Neuronal stem cell (in vitro differentiated cells): ENCODE data around the gene PRSS2.

Experiments used
- DNase-seq: peaks from one replicate; pipeline ENCODE4 v3.0.0-alpha.2; 2013; ENCODE audit warnings: low spot score
- H2AFZ ChIP-seq: one replicate; pipeline ENCODE4 v1.6.1; 2013; ENCODE audit warnings: mild to moderate bottlenecking, low read length, inconsistent platforms
- H2AK5ac ChIP-seq: 2 replicates; pipeline ENCODE4 v1.6.1; 2013; ENCODE audit warnings: low read depth, mild to moderate bottlenecking, inconsistent platforms, low read length, moderate library complexity, mixed read lengths
- H2BK120ac ChIP-seq: 2 replicates; pipeline ENCODE4 v1.6.1; 2013; ENCODE audit warnings: low read depth, mild to moderate bottlenecking, inconsistent platforms, low read length, moderate library complexity, mixed read lengths
- H2BK12ac ChIP-seq: one replicate; pipeline ENCODE4 v1.6.1; 2013; ENCODE audit warnings: low read length, inconsistent platforms
- H2BK15ac ChIP-seq: 2 replicates; pipeline ENCODE4 v1.6.1; 2013; ENCODE audit warnings: mild to moderate bottlenecking, low read length, inconsistent platforms, mixed read lengths
- H2BK5ac ChIP-seq: one replicate; pipeline ENCODE4 v1.6.1; 2013; ENCODE audit warnings: inconsistent platforms, mild to moderate bottlenecking, low read length, moderate library complexity
- H3K14ac ChIP-seq: one replicate; pipeline ENCODE4 v1.6.1; 2013; ENCODE audit warnings: low read length, inconsistent platforms
- H3K18ac ChIP-seq: 2 replicates; pipeline ENCODE4 v1.6.1; 2013; ENCODE audit warnings: low read length, inconsistent platforms
- H3K23ac ChIP-seq: 2 replicates; pipeline ENCODE4 v1.6.1; 2013; ENCODE audit warnings: low read depth, mild to moderate bottlenecking, mixed read lengths, low read length, inconsistent platforms; ENCODE audit not compliant: poor library complexity
- H3K27ac ChIP-seq: replicated peaks from 3 replicates; pipeline ENCODE4 v1.5.1; 2013; ENCODE audit warnings: low read length, inconsistent platforms
- H3K27me3 ChIP-seq, 3 experiments: 2 replicates each; pipeline ENCODE4 v1.6.1; 2013; ENCODE audit warnings: low read length in 3 of 3, mild to moderate bottlenecking in 2 of 3, inconsistent platforms in 1 of 3, low read depth in 1 of 3, mixed read lengths in 1 of 3, moderate library complexity in 1 of 3; ENCODE audit not compliant: control insufficient read depth in 3 of 3, insufficient read depth in 3 of 3
- H3K36me3 ChIP-seq, 2 donors: replicated peaks in 1 of 2; 2 replicates each; pipeline ENCODE4 v1.6.1; 2013; ENCODE audit warnings: low read length in 2 of 2; ENCODE audit not compliant: control insufficient read depth in 2 of 2, insufficient read depth in 2 of 2
- H3K4ac ChIP-seq: 2 replicates; pipeline ENCODE4 v1.6.1; 2013; ENCODE audit warnings: inconsistent platforms, mild to moderate bottlenecking, low read length, moderate library complexity
- H3K4me1 ChIP-seq, 2 donors: 1 replicate in 1 of 2; 2 replicates in 1 of 2; pipeline ENCODE4 v1.6.1; 2013; ENCODE audit warnings: low read length in 2 of 2, low read depth in 1 of 2; ENCODE audit not compliant: control insufficient read depth in 2 of 2, insufficient read depth in 1 of 2
- H3K4me2 ChIP-seq: one replicate; pipeline ENCODE4 v1.6.1; 2013; ENCODE audit warnings: mild to moderate bottlenecking, low read length, inconsistent platforms; ENCODE audit not compliant: insufficient read depth, poor library complexity, severe bottlenecking
- H3K4me3 ChIP-seq, 2 donors: 2 replicates each; pipeline ENCODE4 v1.5.1; 2013; ENCODE audit warnings: low read length in 2 of 2, mild to moderate bottlenecking in 2 of 2, inconsistent platforms in 1 of 2, moderate library complexity in 1 of 2
- H3K79me1 ChIP-seq: one replicate; pipeline ENCODE4 v1.6.1; 2013; ENCODE audit warnings: low read depth, mild to moderate bottlenecking, inconsistent platforms, low read length, moderate library complexity
- H3K9ac ChIP-seq: one replicate; pipeline ENCODE4 v1.6.1; 2013; ENCODE audit warnings: mild to moderate bottlenecking, low read depth, low read length, inconsistent platforms; ENCODE audit not compliant: poor library complexity
- H3K9me3 ChIP-seq, 2 donors: replicated peaks in 1 of 2; 2 replicates each; pipeline versions ENCODE3 to v1.6.1; 2013; ENCODE audit warnings: low read length in 2 of 2, mild to moderate bottlenecking in 2 of 2, inconsistent platforms in 1 of 2, low read depth in 1 of 2, mixed read lengths in 1 of 2, moderate library complexity in 1 of 2; ENCODE audit not compliant: control insufficient read depth in 2 of 2, insufficient read depth in 1 of 2
- H4K8ac ChIP-seq: one replicate; pipeline ENCODE4 v1.6.1; 2013; ENCODE audit warnings: low read depth, mild to moderate bottlenecking, inconsistent platforms, low read length, moderate library complexity
- H4K91ac ChIP-seq: one replicate; pipeline ENCODE4 v1.6.1; 2013; ENCODE audit warnings: low read length, low read depth, mild to moderate bottlenecking, inconsistent platforms; ENCODE audit not compliant: poor library complexity
- WGBS, 2 donors: extraction: QIAGEN DNeasy Blood & Tissue Kit; methylation state at CpG; one replicate each; pipeline ENCODE4 v1.1.7; 2013; ENCODE audit warnings: missing lambda C conversion rate in 2 of 2, mixed read lengths in 1 of 2; ENCODE audit not compliant: insufficient read length in 2 of 2, insufficient replicate concordance in 1 of 2; ENCODE audit errors: extremely low coverage in 2 of 2; 5-methylcytosine and 5-hydroxymethylcytosine counted together

Gene PRSS2

DNA sequence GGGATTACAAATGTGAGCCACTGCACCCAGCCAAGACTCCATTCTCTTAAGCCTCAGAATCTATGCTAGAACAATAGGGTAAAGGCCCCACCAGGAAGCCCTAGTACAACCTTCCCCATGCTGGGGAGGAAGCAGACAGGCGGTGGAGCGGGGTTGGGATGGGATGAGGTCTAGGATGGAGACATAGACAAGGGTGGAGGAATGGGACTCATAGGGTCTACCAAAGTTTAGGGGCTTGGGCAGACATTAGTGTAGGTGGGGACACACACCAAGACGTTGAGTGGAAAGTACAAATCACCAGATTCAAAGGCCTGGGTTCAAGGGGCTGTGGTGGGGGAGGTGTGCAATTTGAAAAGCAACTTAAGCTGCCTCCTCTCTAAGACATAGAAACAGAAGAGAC lies 19.3 kb downstream of the PRSS2 start:
- no peak overlapping the region for H3K4me3 ChIP-seq
- H3K14ac ChIP-seq: no peak overlapping the region
- H2BK5ac ChIP-seq: no peak overlapping the region
- H4K8ac ChIP-seq: no peak overlapping the region
- H2BK15ac ChIP-seq: no peak overlapping the region
- no peak for DNase-seq
- H3K9ac ChIP-seq: no peak overlapping the region
- WGBS, 2 donors: no CpG with 5 or more reads among the region's 3 CpGs
- no peak overlapping the region for H3K18ac ChIP-seq
- no peaks in the 10 kb centered on the region for H3K4me1 ChIP-seq
- no peak overlapping the region for H3K23ac ChIP-seq
- H2BK12ac ChIP-seq: no peak overlapping the region
- H2BK120ac ChIP-seq: no peak overlapping the region
- H2AFZ ChIP-seq: no peak overlapping the region
- no peaks in the 10 kb centered on the region for H3K36me3 ChIP-seq
- H3K9me3 ChIP-seq: peaks cover 0 to 3% of the 10 kb centered on the region in 2 donors
- H2AK5ac ChIP-seq: no peak overlapping the region
- H3K27ac ChIP-seq: no peak overlapping the region
- H4K91ac ChIP-seq: no peak overlapping the region
- peaks cover 0 to 13% (median 0%) of the 10 kb centered on the region in 3 experiments for H3K27me3 ChIP-seq
- no peak overlapping the region for H3K4me2 ChIP-seq
- H3K4ac ChIP-seq: no peak overlapping the region
- H3K79me1 ChIP-seq: no peaks in the 10 kb centered on the region

- Histone ChIP-seq H3K23ac (no peak overlapping the region), H4K8ac (no peak overlapping the region), H2BK15ac (no peak overlapping the region), H3K14ac (no peak overlapping the region), H3K27ac (no peak overlapping the region), H3K4me1 (no peaks in the 10 kb centered on the region), H3K4me2 (no peak overlapping the region), H2BK12ac (no peak overlapping the region), H3K4ac (no peak overlapping the region), H3K18ac (no peak overlapping the region), H2AFZ (no peak overlapping the region), H3K36me3 (no peaks in the 10 kb centered on the region), H4K91ac (no peak overlapping the region), H3K9me3 (peaks cover 0 to 3% of the 10 kb centered on the region in 2 donors), H2BK5ac (no peak overlapping the region), H3K9ac (no peak overlapping the region), H3K79me1 (no peaks in the 10 kb centered on the region), H2AK5ac (no peak overlapping the region), H2BK120ac (no peak overlapping the region), H3K4me3 (no peak overlapping the region), H3K27me3 (peaks cover 0 to 18% (median 3%) of the 10 kb centered on the region in 3 experiments)
- no peak for DNase-seq
- no CpG with 5 or more reads among the region's 1 CpG for WGBS, 2 donors
These were observed 19.8 kb downstream of the PRSS2 start for GRCh38 chr7:142790555-142790954.

GRCh38 chr7:142791502-142791901 lies 20.7 kb downstream of the PRSS2 start:
- Histone ChIP-seq H3K9me3 (peaks cover 0 to 2% of the 10 kb centered on the region in 2 donors), H3K18ac (no peak overlapping the region), H3K4me1 (peaks cover 0 to 3% of the 10 kb centered on the region in 2 donors), H3K23ac (no peak overlapping the region), H3K14ac (no peak overlapping the region), H3K4me3 (no peak overlapping the region), H2AFZ (no peak overlapping the region), H3K27me3 (peaks cover 2 to 27% (median 13%) of the 10 kb centered on the region in 3 experiments), H3K27ac (no peak overlapping the region), H2BK15ac (no peak overlapping the region), H2BK120ac (no peak overlapping the region), H2BK5ac (no peak overlapping the region), H3K9ac (no peak overlapping the region), H3K4ac (no peak overlapping the region), H4K8ac (no peak overlapping the region), H2BK12ac (no peak overlapping the region), H3K79me1 (no peaks in the 10 kb centered on the region), H4K91ac (no peak overlapping the region), H2AK5ac (no peak overlapping the region), H3K36me3 (no peaks in the 10 kb centered on the region), H3K4me2 (no peak overlapping the region)
- no peak for DNase-seq
- WGBS, 2 donors: no CpG with 5 or more reads among the region's 7 CpGs

DNA sequence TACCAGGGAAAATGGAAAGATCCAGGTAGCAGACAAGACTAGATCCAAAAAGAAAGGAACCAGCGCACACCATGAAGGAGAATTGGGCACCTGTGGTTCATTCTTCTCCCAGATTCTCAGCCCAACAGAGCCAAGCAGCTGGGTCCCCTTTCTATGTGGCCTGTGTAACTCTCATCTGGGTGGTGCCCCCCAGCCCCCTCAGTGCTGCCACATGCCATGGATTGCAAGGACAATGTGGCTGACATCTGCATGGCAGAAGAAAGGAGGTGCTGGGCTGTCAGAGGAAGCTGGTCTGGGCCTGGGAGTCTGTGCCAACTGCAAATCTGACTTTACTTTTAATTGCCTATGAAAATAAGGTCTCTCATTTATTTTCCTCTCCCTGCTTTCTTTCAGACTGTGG lies 21.4 kb downstream of the PRSS2 start:
- no peak overlapping the region for H3K23ac ChIP-seq
- no peak overlapping the region for H3K9ac ChIP-seq
- no peak overlapping the region for H3K4me3 ChIP-seq
- H3K27ac ChIP-seq: no peak overlapping the region
- no peak overlapping the region for H3K4ac ChIP-seq
- no peak overlapping the region for H2AFZ ChIP-seq
- peaks cover 0 to 2% of the 10 kb centered on the region in 2 donors for H3K9me3 ChIP-seq
- DNase-seq: no peak
- no peak overlapping the region for H4K8ac ChIP-seq
- no peak overlapping the region for H4K91ac ChIP-seq
- H3K79me1 ChIP-seq: no peaks in the 10 kb centered on the region
- H2BK12ac ChIP-seq: no peak overlapping the region
- H3K18ac ChIP-seq: no peak overlapping the region
- no peak overlapping the region for H2AK5ac ChIP-seq
- H2BK5ac ChIP-seq: no peak overlapping the region
- H3K4me1 ChIP-seq: peaks cover 0 to 3% of the 10 kb centered on the region in 2 donors
- H2BK120ac ChIP-seq: no peak overlapping the region
- H3K27me3 ChIP-seq: peaks cover 7 to 33% (median 19%) of the 10 kb centered on the region in 3 experiments
- no peaks in the 10 kb centered on the region for H3K36me3 ChIP-seq
- no peak overlapping the region for H3K4me2 ChIP-seq
- H2BK15ac ChIP-seq: no peak overlapping the region
- no CpG with 5 or more reads among the region's 1 CpG for WGBS, 2 donors
- no peak overlapping the region for H3K14ac ChIP-seq
